GM12878 (cell line): ENCODE measurements around the gene KIF6. TPM values are rescaled to one million over a fixed set of nuclear protein-coding genes. Genes with fewer than 3 reads are reported as not detected.

ENCODE experiments used
- ATAC-seq: fragments of 200-7000 bp; cut with Tn5 transposase; 3 replicates; pipeline ENCODE4 v1.9.1; 2020; ENCODE audit warnings: mild to moderate bottlenecking, moderate library complexity
- BruUV-seq: library from RNA; stranded (reverse); fragments of 400-500 nt; replicated peaks from 2 replicates; lab custom pipeline; 2021; lab: Mats Ljungman, UMichigan
- CTCF ChIA-PET: fragments of 300-600 bp; sonication (Branson Sonifier 250); formaldehyde crosslinking; extraction: SDS; loops from one replicate; lab custom pipeline; 2021; ENCODE audit warnings: inconsistent platforms; lab: Yijun Ruan, JAX
- POLR2A ChIA-PET: fragments of 350-600 bp; formaldehyde crosslinking; extraction: SDS; loops from one replicate; lab custom pipeline; 2021; ENCODE audit warnings: inconsistent platforms; lab: Charles Lee
- RAD21 ChIA-PET: fragments of 300-600 bp; sonication (Branson Sonifier 250); formaldehyde crosslinking; loops from one replicate; lab custom pipeline; 2023; ENCODE audit warnings: antibody characterized with exemption; ENCODE audit not compliant: unreplicated experiment; lab: Charles Lee
- SMC1A ChIA-PET: fragments of 300-600 bp; sonication (Branson Sonifier 250); formaldehyde crosslinking; loops from one replicate; lab custom pipeline; 2023; ENCODE audit not compliant: unreplicated experiment, uncharacterized antibody; lab: Charles Lee
- DNase-seq: peaks from one replicate; pipeline ENCODE4 v3.0.0-alpha.2; 2011; ENCODE audit warnings: low read depth, low spot score
- FAIRE-seq: peaks from 3 replicates; lab custom pipeline; 2011; peaks lifted over from hg19 to GRCh38; lab: Jason Lieb, UNC
- H2AFZ ChIP-seq: 2 replicates; pipeline ENCODE4 v1.6.0; 2011; ENCODE audit warnings: low read depth, low read length, control low read depth; ENCODE audit not compliant: control insufficient read depth
- H3K27ac ChIP-seq: 2 replicates; pipeline ENCODE4 v1.5.1; 2011; ENCODE audit warnings: control low read depth; ENCODE audit not compliant: control insufficient read depth, insufficient read depth
- H3K27me3 ChIP-seq, 2 experiments: replicated peaks in 1 of 2; 2 replicates each; pipeline versions ENCODE4 v1.6.0 to v1.6.1; 2011; ENCODE audit warnings: low read length in 1 of 2; ENCODE audit not compliant: control insufficient read depth in 2 of 2, insufficient read depth in 2 of 2
- H3K36me3 ChIP-seq, 2 experiments: 2 replicates each; pipeline ENCODE4 v1.5.1; 2011; ENCODE audit warnings: low read length in 1 of 2; ENCODE audit not compliant: control insufficient read depth in 2 of 2, insufficient read depth in 2 of 2
- H3K4me1 ChIP-seq: 2 replicates; pipeline ENCODE4 v1.6.1; 2011; ENCODE audit warnings: mild to moderate bottlenecking, low read length, moderate library complexity, mixed read lengths; ENCODE audit not compliant: control insufficient read depth, insufficient read depth
- H3K4me2 ChIP-seq: 2 replicates; pipeline ENCODE4 v1.6.0; 2011; ENCODE audit warnings: control low read depth; ENCODE audit not compliant: control insufficient read depth, insufficient read depth
- H3K4me3 ChIP-seq: fragments of 200-600 bp; sonication (generic); 2 replicates; pipeline ENCODE4 v1.5.1; 2016
- H3K79me2 ChIP-seq: 2 replicates; pipeline ENCODE4 v1.6.0; 2011; ENCODE audit warnings: low read length; ENCODE audit not compliant: control insufficient read depth, insufficient read depth
- H3K9ac ChIP-seq: 2 replicates; pipeline ENCODE4 v1.8.0; 2011; ENCODE audit warnings: low read length, control low read depth, mixed read lengths; ENCODE audit not compliant: control insufficient read depth, insufficient read depth
- H3K9me3 ChIP-seq: replicated peaks from 3 replicates; pipeline ENCODE4 v1.5.1; 2011; ENCODE audit warnings: mild to moderate bottlenecking, low read length; ENCODE audit not compliant: control insufficient read depth, insufficient read depth
- H4K20me1 ChIP-seq: 2 replicates; pipeline ENCODE4 v1.6.0; 2011; ENCODE audit not compliant: control insufficient read depth, insufficient read depth
- CHD2 ChIP-seq: IDR thresholded peaks from 2 replicates; pipeline ENCODE4 v1.6.1; 2011; ENCODE audit warnings: low read depth, low read length, improper control_type of control experiment, borderline replicate concordance
- IKZF2 ChIP-seq, 2 experiments: fragments of 450-650 bp; IDR thresholded peaks; 2 replicates each; pipeline ENCODE4 v1.6.1; 2017; ENCODE audit warnings: mild to moderate bottlenecking in 2 of 2, moderate library complexity in 2 of 2
- PAX5 ChIP-seq: IDR thresholded peaks from 2 replicates; pipeline ENCODE4 v1.6.1; 2011; ENCODE audit warnings: low read depth, low read length, borderline replicate concordance
- SMC3 ChIP-seq: IDR thresholded peaks from 2 replicates; pipeline ENCODE4 v1.6.1; 2011; ENCODE audit warnings: low read length, improper control_type of control experiment, borderline replicate concordance
- ZNF207 ChIP-seq: fragments of 450-650 bp; IDR thresholded peaks from 2 replicates; pipeline ENCODE4 v1.6.1; 2014; ENCODE audit warnings: antibody characterized with exemption, mild to moderate bottlenecking, borderline replicate concordance
- ZNF384 ChIP-seq: IDR thresholded peaks from 2 replicates; pipeline ENCODE4 v1.6.1; 2012; ENCODE audit warnings: low read depth, mild to moderate bottlenecking, low read length, improper control_type of control experiment, borderline replicate concordance
- WGBS: methylation state at CpG from one replicate; pipeline ENCODE4 v1.1.6; 2016; ENCODE audit warnings: low lambda C conversion rate; ENCODE audit not compliant: insufficient replicate concordance, insufficient coverage; ENCODE audit errors: missing lambda C conversion rate; 5-methylcytosine and 5-hydroxymethylcytosine counted together
- in situ Hi-C: fragments of 300-500 bp; cut with MboI; formaldehyde crosslinking; loops from 9 replicates; pipeline ENCODE4 v1.14.3; 2018; ENCODE audit warnings: mixed read lengths
- intact Hi-C: fragments of 100-400 bp; cut with micrococcal nuclease; formaldehyde crosslinking; loops from one replicate; pipeline ENCODE4 v1.14.2; 2022; ENCODE audit not compliant: unreplicated experiment
- polyA plus RNA-seq, 11 experiments: library from polyadenylated mRNA; depleted of rRNA in 4 of 11; unstranded in 6 of 11; stranded (reverse) in 5 of 11; fragments of >200 nt; fragmentation: Nextera tagmentation in 4 of 11; fragmentation: Illumina TruSeq in 1 of 11; extraction: Ambion mirVana in 4 of 11; extraction: Trizol in 1 of 11; gene quantifications; 1 replicate in 1 of 11; 2 replicates in 10 of 11; pipeline versions ENCODE4 v1.2.1 to v1.2.3, GENCODE V29; 2011 to 2016; ENCODE audit warnings: inconsistent platforms in 2 of 11, missing spikeins in 2 of 11, low read depth in 1 of 11
- total RNA-seq, 4 experiments: library from RNA; depleted of rRNA in 3 of 4; stranded (reverse); fragments of >200 nt in 3 of 4; fragmentation: Illumina TruSeq in 1 of 4; extraction: Trizol in 1 of 4; gene quantifications; 2 replicates each; pipeline versions ENCODE4 v1.2.1 to v1.2.3, GENCODE V29; 2013 to 2021
- TF ChIP-seq, protein P1 (sequence below): IDR thresholded peaks from 2 replicates; pipeline ENCODE4 v1.6.1; 2011; ENCODE audit warnings: low read depth, mild to moderate bottlenecking, low read length, moderate library complexity, borderline replicate concordance; ENCODE audit errors: extremely low read depth
- TF ChIP-seq, protein P2 (sequence below): fragments of 450-650 bp; formaldehyde crosslinking; IDR thresholded peaks from 2 replicates; pipeline ENCODE4 v1.4.0; 2022; ENCODE audit warnings: mild to moderate bottlenecking, moderate library complexity
- TF ChIP-seq, protein P3 (sequence below): IDR thresholded peaks from 2 replicates; pipeline ENCODE4 v1.6.1; 2011; ENCODE audit warnings: mild to moderate bottlenecking, low read depth, low read length, moderate library complexity; ENCODE audit not compliant: insufficient replicate concordance

Gene KIF6
- total and polyA plus RNA-seq, 10 of the 15 experiments (the other 5 are each of a cell fraction or from before 2014, with no cell fraction given): 0.09 to 1.0 (median 0.28) TPM

DNA sequence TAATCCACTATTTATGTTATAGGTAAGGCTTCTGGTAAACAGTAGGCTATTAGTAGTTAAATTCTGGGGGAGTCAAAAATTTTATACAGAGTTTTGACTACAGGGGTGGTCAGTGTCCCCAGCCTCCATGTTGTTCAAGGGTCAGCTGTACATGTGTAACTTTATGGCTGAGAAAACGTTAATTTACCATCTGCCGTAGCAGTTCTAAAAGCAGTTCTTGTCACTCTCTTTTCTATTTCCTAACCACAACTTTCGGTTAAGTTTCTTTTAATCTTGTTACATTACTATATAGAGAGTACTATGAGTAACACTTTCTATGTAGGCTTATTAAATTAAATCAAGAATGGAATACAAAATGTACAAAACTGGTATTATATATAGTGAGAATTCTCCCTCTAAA lies 21.6 kb upstream of the KIF6 start:
- Histone ChIP-seq H3K9me3 (no peaks in the 10 kb centered on the region), H3K27ac (no peak overlapping the region), H3K79me2 (no peaks in the 10 kb centered on the region), H3K4me1 (no peaks in the 10 kb centered on the region), H3K4me3 (no peak overlapping the region), H3K27me3 (no peaks in the 10 kb centered on the region), H2AFZ (no peak overlapping the region), H3K9ac (no peak overlapping the region), H3K4me2 (no peak overlapping the region), H4K20me1 (no peaks in the 10 kb centered on the region), H3K36me3 (no peaks in the 10 kb centered on the region)
- ATAC-seq: peak; percentile 89
- BruUV-seq: no TSS peak
- RAD21 ChIA-PET: no interaction called here
- SMC1A ChIA-PET: interaction anchor here (0.7 to 1.8 kb wide), 5 partner anchors 47 to 560 kb away, joined by 3 to 4 read pairs (median 3); no protein-coding TSS in a partner anchor
- TF ChIP-seq ZNF207 (no peak), CHD2 (no peak), PAX5 (no peak), ZNF384 (no peak), IKZF2 (IDR thresholded peaks at IDR 0.05) (no peak), SMC3 (no peak)
- TF ChIP-seq, protein P1, sequence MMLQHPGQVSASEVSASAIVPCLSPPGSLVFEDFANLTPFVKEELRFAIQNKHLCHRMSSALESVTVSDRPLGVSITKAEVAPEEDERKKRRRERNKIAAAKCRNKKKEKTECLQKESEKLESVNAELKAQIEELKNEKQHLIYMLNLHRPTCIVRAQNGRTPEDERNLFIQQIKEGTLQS: no peak
- TF ChIP-seq, protein P2, sequence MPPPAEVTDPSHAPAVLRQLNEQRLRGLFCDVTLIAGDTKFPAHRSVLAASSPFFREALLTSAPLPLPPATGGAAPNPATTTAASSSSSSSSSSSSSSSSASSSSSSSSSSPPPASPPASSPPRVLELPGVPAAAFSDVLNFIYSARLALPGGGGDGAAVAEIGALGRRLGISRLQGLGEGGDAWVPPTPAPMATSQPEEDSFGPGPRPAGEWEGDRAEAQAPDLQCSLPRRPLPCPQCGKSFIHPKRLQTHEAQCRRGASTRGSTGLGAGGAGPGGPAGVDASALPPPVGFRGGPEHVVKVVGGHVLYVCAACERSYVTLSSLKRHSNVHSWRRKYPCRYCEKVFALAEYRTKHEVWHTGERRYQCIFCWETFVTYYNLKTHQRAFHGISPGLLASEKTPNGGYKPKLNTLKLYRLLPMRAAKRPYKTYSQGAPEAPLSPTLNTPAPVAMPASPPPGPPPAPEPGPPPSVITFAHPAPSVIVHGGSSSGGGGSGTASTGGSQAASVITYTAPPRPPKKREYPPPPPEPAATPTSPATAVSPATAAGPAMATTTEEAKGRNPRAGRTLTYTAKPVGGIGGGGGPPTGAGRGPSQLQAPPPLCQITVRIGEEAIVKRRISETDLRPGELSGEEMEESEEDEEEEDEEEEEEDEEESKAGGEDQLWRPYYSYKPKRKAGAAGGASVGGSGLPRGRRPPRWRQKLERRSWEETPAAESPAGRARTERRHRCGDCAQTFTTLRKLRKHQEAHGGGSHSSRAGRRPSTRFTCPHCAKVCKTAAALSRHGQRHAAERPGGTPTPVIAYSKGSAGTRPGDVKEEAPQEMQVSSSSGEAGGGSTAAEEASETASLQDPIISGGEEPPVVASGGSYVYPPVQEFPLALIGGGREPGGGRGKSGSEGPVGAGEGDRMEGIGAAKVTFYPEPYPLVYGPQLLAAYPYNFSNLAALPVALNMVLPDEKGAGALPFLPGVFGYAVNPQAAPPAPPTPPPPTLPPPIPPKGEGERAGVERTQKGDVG: no peak
- TF ChIP-seq, protein P3, sequence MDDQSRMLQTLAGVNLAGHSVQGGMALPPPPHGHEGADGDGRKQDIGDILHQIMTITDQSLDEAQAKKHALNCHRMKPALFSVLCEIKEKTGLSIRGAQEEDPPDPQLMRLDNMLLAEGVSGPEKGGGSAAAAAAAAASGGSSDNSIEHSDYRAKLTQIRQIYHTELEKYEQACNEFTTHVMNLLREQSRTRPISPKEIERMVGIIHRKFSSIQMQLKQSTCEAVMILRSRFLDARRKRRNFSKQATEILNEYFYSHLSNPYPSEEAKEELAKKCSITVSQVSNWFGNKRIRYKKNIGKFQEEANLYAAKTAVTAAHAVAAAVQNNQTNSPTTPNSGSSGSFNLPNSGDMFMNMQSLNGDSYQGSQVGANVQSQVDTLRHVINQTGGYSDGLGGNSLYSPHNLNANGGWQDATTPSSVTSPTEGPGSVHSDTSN: no peak
- in situ Hi-C loops (no loop called here), intact Hi-C loops (no loop called here)
- POLR2A ChIA-PET: no interaction called here
- no peak for DNase-seq
- CTCF ChIA-PET: interaction anchor here (1.9 to 2.3 kb wide), 2 partner anchors 26 to 119 kb away, joined by 4 to 7 read pairs; no protein-coding TSS in a partner anchor
- FAIRE-seq: no peak
- 2% methylated on average over 3 of the region's 3 CpGs for WGBS
